Measurements from ENCODE around the gene DCAF11.

- TF ChIP-seq TCF4 (CRISPR knock-in tag; IDR thresholded peaks at IDR 0.05; ENCODE audit: borderline replicate concordance) (no peak), ZFP30 (CRISPR knock-in tag; IDR thresholded peaks at IDR 0.05) (no peak), POU6F1 (CRISPR knock-in tag; IDR thresholded peaks at IDR 0.05; ENCODE audit: borderline replicate concordance, low read depth) (no peak), PPARA (CRISPR knock-in tag; IDR thresholded peaks at IDR 0.05; ENCODE audit: borderline replicate concordance) (no peak), CREB5 (CRISPR knock-in tag; IDR thresholded peaks at IDR 0.05; ENCODE audit: low read depth) (no peak), TSHZ2 (CRISPR knock-in tag; IDR thresholded peaks at IDR 0.05) (no peak), TOX (CRISPR knock-in tag; IDR thresholded peaks at IDR 0.05; ENCODE audit: borderline replicate concordance) (no peak)
Measured at GRCh38 chr14:24143511-24143910, 28.9 kb downstream of the DCAF11 start.
